ENCODE data around the gene ATG4D. TPM values are rescaled to one million over a fixed set of nuclear protein-coding genes. Genes with fewer than 3 reads are reported as not detected.

ATG4D gene
- total and polyA plus RNA-seq, 10 of the 15 experiments (the other 5 are each of a cell fraction or from before 2014, with no cell fraction given), result 0.39 to 28.7 (median 13.4) TPM

DNA sequence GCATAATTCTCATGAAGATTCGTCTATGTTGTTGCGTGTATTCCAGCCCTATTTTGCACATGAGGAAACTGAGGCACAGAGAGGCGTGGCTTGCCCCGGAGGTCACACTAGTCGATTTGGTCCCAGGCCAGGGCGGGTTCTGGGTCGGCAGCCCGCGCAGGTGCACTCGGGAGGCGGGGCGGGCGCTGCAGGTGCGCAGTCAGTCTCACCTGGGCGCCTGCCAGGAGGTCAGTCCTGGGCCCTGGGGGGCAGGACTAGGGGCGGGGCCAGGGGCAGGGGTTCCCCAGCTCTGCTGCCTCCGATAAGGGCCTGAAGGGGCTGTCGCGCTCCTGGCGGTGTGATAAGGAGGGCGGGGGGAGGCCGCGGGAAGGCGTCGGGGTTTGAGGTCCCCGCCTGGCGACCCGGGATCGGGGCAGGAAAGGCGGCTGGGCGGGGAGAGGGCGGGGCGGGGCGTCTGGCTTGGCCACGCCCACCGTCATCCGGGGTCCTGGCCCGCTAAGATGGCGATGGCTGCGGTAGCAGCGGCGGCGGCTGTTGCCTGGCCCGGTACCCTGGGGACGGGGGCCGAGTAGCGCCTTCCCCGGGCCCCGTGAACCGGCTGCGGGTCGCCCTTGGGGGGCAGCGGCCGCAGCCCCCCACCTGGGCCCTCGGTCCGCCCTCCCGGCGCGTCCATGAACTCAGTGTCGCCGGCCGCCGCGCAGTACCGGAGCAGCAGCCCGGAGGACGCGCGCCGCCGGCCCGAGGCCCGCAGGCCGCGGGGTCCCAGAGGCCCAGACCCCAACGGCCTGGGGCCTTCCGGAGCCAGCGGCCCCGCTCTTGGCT lies at the start of gene ATG4D (continued):
- TF ChIP-seq, protein P1, sequence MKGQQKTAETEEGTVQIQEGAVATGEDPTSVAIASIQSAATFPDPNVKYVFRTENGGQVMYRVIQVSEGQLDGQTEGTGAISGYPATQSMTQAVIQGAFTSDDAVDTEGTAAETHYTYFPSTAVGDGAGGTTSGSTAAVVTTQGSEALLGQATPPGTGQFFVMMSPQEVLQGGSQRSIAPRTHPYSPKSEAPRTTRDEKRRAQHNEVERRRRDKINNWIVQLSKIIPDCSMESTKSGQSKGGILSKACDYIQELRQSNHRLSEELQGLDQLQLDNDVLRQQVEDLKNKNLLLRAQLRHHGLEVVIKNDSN (IDR thresholded peaks at IDR 0.05; ENCODE audit: borderline replicate concordance, extremely low read length, insufficient read depth, low read depth, low read length), result no peak
- TF ChIP-seq CEBPZ (IDR thresholded peaks at IDR 0.05; ENCODE audit: low read depth, low read length), result no peak
- 0 out of 2 replicates have a peak, but pooled peaks have one; percentile 12 for TF ChIP-seq RUNX3 (IDR thresholded peaks at IDR 0.05; ENCODE audit: low read length)
- peak; percentile 66 for TF ChIP-seq DPF2 (IDR thresholded peaks at IDR 0.05)
- peak; percentile 95 for TF ChIP-seq POLR2A (IDR thresholded peaks at IDR 0.05; ENCODE audit: low read depth, low read length)
- peak; percentile 66; the same call in 1 of the 2 replicates for TF ChIP-seq RB1 (IDR thresholded peaks at IDR 0.05; ENCODE audit: borderline replicate concordance)
- TF ChIP-seq EED (IDR thresholded peaks at IDR 0.05; ENCODE audit: low read depth), result no peak
- TF ChIP-seq JUNB (IDR thresholded peaks at IDR 0.05), result no peak
- peak; percentile 79; the same call in 1 of the 2 replicates for TF ChIP-seq GATAD2B (conservative IDR thresholded peaks at IDR 0.05; ENCODE audit: low read depth)
- no peak for TF ChIP-seq ESRRA (IDR thresholded peaks at IDR 0.05; ENCODE audit: low read length)
- no peak for TF ChIP-seq CBX5 (IDR thresholded peaks at IDR 0.05; ENCODE audit: low read depth)
- no peak for TF ChIP-seq CBX3 (IDR thresholded peaks at IDR 0.05; ENCODE audit: borderline replicate concordance, low read depth)
- no peak for TF ChIP-seq ATF7 (IDR thresholded peaks at IDR 0.05; ENCODE audit: low read depth)

Data from GM12878 (cell line).